ENCODE data around the gene ZG16.
"Not testable (repeated sequence)": the region's sequence is repeated elsewhere in the genome, so short reads cannot be mapped to it uniquely, and the experiment has no call there.

ZG16 gene

GRCh38 chr16:29789775-29790182 lies 11.7 kb downstream of the ZG16 start:
- DNase-seq = no peak

- peak; percentile 93 for DNase-seq
Measured at GRCh38 chr16:29790183-29790948, 12.3 kb downstream of the ZG16 start, which contains the start of gene KIF22. KIF22 (plus strand) TSS chr16:29790751; CDS start chr16:29790760, 9 bp downstream.

- DNase-seq = no peak
Measured at GRCh38 chr16:29790949-29791844, 13.1 kb downstream of the ZG16 start.

GRCh38 chr16:29791845-29792807 lies 14.1 kb downstream of the ZG16 start:
- DNase-seq = no peak

- not testable (repeated sequence) for DNase-seq
Measured at GRCh38 chr16:29793153-29793552, 15.1 kb downstream of the ZG16 start.

GRCh38 chr16:29794231-29794710 lies 16.2 kb downstream of the ZG16 start:
- DNase-seq = no peak

GRCh38 chr16:29802416-29802935 lies 24.4 kb downstream of the ZG16 start:
- no peak for DNase-seq

- no peak for DNase-seq
Measured at GRCh38 chr16:29804020-29804419, 26.0 kb downstream of the ZG16 start.

GRCh38 chr16:29804455-29805231 lies 26.6 kb downstream of the ZG16 start:
- no peak for DNase-seq

- peak; percentile 95 for DNase-seq
Measured at GRCh38 chr16:29805232-29806098, 27.4 kb downstream of the ZG16 start.

- DNase-seq = no peak
Measured at GRCh38 chr16:29806099-29806579, 28.1 kb downstream of the ZG16 start, which contains the start of gene MAZ. MAZ (plus strand) TSS chr16:29806529; CDS start chr16:29806702, 173 bp downstream.

- peak; percentile 25 for DNase-seq
Measured at GRCh38 chr16:29806641-29807425, 28.8 kb downstream of the ZG16 start.

- peak; percentile 62 for DNase-seq
Measured at GRCh38 chr16:29807426-29808218, 29.6 kb downstream of the ZG16 start.

- DNase-seq = no peak
Measured at GRCh38 chr16:29808219-29808900, 30.3 kb downstream of the ZG16 start.

- DNase-seq = no peak
Measured at GRCh38 chr16:29809031-29809747, 31.1 kb downstream of the ZG16 start.

- DNase-seq = no peak
Measured at GRCh38 chr16:29809850-29810698, 32.0 kb downstream of the ZG16 start.
